A204.1 (cell line): Measurements from ENCODE around the gene ZFHX2.

Experiments
- FAIRE-seq: peaks from 2 replicates; lab custom pipeline; 2012; peaks lifted over from hg19 to GRCh38; lab: Jason Lieb, UNC

Gene ZFHX2

GRCh38 chr14:23559926-23560520 lies 8.5 kb upstream of the ZFHX2 start:
- no peak for FAIRE-seq

- no peak for FAIRE-seq
Observed at GRCh38 chr14:23559010-23559925, 7.7 kb upstream of the ZFHX2 start.

GRCh38 chr14:23558346-23559009 lies 6.9 kb upstream of the ZFHX2 start:
- FAIRE-seq = no peak

DNA sequence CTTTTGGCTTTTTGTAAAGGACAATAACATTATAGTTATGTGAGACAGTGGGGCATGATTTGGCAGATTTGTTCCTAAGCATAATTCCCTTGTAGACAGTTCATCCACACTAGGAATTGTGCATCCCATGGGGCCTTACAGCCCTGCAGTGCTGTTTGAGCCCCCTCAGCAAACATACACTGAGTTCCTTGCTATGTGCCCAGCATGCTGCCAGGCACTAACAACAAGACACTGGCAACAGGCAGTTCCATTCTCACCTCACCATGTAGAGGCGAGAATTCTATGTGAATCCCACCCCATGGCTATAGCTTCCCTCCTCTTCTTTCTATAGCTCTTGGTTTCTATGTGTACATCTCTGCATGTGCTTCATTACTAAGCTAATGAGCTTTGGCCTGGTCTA lies 6.4 kb upstream of the ZFHX2 start:
- FAIRE-seq = no peak

DNA sequence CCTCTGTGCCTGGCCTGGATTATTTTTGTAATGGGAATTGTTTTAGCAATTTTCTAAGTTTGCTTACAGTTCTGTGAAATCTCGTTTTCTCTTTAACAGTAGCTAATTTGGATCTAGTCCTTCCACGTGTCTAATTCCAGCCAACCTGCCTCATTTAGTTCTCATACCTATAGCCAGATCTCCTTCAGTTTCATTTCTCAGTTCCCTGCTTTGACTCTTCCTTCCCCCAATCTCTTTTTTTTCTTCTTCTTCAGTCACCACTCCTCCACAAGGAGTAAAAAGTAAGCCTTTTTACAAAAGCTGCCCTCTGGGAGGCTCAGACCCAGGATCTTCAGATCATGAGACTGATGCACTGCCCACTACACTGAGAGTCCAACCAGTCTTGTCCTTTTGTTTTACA lies 6.0 kb upstream of the ZFHX2 start:
- no peak for FAIRE-seq

DNA sequence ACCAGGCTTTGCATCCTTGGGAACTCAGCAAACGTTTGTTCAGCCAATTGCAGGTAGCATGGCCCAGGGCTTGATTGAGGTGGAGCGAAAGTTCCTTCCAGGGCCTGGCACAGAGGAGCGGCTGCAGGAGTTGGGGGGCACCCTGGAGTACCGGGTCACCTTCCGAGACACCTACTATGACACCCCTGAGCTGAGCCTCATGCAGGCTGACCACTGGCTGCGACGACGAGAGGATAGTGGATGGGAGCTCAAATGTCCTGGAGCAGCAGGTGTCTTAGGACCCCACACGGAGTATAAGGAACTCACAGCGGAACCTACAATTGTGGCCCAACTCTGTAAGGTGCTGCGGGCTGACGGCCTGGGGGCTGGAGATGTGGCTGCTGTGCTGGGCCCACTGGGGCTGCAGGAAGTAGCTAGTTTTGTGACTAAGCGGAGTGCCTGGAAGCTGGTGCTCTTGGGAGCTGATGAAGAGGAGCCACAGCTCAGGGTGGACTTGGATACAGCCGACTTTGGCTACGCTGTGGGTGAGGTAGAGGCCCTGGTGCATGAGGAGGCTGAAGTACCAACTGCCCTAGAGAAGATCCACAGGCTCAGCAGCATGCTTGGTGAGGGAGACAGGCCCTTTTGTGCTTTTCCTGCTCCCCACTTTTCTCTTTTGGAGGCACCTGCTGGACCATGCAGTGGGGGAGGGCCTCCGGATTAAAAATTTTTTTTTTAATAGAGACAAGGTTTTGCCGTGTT lies 5.3 kb upstream of the ZFHX2 start:
- FAIRE-seq = no peak

GRCh38 chr14:23555882-23556699 lies 4.5 kb upstream of the ZFHX2 start, which contains the start of gene THTPA:
TSS of gene THTPA (plus strand) at chr14:23556271. CDS start at chr14:23556758, 487 bp downstream.
- FAIRE-seq = no peak

DNA sequence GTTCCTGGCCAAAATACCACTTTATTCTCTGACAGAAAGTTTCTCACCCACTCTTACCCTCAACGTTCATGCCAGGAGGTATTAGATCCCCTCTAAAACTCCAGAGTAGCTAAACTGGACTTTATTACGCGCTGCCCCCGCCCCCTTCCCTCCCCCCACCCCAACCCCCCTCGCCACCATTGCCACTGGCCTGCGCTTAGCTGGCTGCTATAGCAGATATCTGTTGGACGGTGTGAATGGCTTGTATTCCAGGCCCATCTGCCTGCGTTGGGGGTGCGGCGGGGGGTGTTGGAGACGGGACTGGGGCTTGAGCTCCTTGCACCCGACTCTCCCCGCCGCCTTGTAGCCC lies 3.9 kb upstream of the ZFHX2 start:
- no peak for FAIRE-seq

DNA sequence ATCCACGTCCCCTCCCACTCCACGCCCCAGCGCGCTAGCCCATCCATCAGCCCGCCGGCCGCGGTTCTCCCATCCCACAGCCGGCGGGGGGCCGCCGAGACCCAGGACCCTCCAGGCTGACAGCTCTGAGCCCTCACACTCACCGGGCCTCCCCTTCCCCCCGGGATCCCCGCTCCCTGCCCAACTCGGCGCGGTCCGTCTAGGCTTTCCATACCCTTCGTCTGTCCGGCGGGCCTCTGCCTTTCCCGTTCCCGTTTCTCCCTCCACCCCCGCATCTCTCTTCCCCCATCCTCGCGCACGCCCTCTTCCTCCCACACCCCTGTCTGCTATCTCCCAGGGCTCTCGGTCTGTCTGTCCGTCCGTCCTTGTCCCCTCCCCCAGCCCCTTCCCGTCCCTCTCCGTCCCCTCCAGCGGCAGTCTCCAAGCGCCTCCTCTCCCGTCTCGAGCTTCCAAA lies 726 bp downstream of the ZFHX2 start:
- no peak for FAIRE-seq

DNA sequence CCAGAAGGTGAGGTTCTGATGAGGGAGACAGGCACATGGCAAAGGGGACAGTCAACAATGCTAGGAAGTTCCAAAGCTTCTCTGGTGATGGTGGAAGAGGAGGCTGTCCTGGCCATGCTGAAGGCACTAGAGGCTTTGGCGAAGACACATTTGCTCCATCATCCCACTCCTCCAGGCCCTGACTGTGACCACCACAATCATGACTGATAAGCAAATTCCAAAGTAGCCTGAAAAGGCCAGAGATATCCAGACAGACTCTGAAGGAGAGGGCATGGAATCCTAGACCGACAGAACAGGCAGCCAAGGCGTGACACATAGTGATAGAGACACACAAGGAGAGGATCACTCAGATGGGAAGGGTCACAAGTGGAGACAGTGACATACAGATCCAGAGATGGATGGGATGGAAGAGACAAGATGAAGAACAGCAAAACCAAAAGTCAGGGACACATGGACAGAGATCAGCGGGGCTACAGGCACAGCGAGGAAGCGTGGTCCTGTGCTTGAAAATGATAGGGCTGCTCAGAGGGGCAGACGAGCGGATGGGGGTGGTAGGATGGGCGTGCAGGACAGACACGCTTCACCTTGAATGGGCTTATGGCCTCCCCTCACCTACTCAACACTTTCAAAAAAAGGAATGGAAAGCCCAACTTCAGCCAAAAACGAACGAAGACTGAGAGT lies 1.3 kb downstream of the ZFHX2 start:
- no peak for FAIRE-seq

GRCh38 chr14:23548351-23549318 lies 2.9 kb downstream of the ZFHX2 start:
- FAIRE-seq = no peak

DNA sequence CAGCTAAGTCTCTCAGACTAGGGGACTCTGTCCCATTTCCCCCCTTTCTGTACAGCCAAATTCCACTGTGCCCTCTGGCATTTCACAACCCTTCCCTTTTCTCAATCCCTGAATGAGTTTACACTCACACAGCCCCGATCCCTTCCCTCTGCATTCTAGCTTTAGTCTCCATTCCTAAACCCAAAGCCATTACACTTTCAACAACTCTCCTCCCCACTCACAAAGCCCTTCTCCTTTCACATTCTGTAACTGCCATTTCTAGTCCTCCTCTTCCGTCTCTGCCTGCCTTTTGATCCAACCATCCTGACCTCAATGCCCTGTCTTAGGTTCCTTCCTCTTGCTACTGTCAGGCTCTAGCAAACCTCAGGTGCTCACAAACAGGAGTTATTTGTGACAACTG lies 3.6 kb downstream of the ZFHX2 start:
- FAIRE-seq = no peak

DNA sequence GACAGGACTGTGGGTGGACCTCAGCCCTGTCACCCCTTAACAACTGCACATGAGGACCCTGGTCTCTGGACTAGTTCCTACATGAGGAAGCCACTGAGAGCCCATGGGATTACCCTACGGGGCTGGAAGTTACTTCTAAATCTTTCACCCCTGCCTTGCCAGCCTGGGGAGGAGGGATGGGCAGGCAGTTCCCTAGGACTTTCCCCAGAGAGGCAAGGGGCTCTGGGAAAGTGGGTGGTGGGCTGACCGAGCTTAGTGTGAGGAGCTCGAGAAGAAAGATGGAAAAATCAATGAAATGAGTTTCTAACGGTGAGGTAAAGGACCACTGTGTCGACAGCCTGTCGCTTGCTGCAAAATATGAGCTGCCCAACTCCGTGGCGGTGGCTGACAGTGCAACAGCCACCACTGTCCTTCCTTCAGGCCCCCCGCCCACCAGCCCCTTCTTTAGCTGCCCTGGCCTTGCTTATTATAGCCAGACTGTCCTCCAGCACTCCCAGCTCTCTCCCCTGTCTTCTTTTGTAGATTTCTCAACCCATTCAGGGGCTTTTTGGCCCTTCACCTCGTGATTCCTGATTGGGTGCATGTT lies 5.0 kb downstream of the ZFHX2 start:
- no peak for FAIRE-seq

DNA sequence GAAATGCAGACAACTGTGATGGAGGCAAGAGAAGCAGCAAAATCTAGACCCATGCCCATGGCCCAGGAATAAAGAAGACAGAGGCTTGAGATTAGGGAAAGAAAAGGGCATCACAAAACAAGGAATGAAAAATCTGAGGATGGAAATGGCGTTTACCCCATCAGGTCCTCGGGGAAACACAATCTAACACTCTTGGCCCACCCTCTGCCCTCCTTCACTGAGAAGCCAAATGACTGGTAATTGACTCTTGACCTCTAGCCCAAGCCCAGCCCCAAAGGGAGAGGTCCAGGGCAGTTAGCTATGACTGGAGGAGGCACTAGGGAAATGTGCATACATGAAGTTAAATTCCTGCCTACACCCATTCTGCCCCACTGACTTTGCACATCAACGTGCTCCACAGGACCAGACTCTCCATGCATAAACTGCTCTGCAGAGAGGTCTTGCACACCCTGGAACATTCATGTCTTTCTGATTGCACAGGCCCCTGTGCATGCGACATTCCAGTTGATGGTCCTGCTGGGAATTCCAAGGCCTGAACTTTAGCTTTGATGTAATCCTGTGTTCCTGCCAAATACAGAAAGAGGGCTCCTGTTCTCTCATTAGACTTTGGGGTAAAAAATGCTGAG lies 5.7 kb downstream of the ZFHX2 start:
- no peak for FAIRE-seq

GRCh38 chr14:23544511-23545447 lies 6.8 kb downstream of the ZFHX2 start:
- no peak for FAIRE-seq

- FAIRE-seq = no peak
Observed at GRCh38 chr14:23543403-23543802, 8.2 kb downstream of the ZFHX2 start.

DNA sequence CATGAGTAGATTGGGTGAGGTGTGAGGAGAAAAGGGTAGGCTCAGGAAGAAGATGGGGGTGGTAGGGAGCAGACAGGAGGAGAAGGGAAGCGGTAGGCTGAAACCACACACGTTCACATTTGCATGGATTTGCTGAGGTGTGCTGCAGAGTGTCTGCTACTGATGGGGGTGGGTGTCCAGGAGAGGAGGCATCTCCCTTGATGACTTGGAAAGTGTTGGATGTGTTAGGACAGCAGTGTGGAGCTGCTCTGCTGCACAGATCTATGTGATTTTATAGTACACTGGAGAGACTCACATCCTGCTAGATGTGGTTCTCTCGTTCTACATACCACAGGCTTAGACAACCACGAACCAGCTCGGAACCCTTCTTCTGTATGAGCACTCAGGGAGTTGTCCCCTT lies 9.3 kb downstream of the ZFHX2 start:
- FAIRE-seq = no peak

DNA sequence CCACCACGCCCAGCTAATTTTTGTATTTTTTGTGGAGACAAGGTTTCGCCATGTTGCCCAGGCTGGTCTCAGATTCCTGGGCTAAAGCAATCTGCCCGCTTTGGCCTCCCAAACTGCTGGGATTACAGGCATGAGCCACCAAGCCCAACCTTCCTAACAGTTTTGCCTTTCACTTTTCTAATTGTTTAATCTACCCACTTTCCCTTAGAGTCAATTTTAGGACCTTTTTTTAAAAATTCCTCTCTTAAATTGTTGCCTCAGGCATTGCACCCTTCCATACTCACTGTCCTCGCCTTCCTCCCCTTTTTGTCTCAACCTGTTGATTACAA lies 11.5 kb downstream of the ZFHX2 start:
- FAIRE-seq = no peak
